NOMO-1 treated with DMSO at 0.1 percent for 48 hours (cell line): ENCODE results near the gene BRD3OS.
A peak's percentile ranks its signal among the peaks of the same experiment; 100 is the strongest.

ENCODE experiments used
- DNase-seq: peaks from one replicate; lab custom pipeline; 2025; ENCODE audit not compliant: unreplicated experiment; lab: John Stamatoyannopoulos, UW

BRD3OS gene, protein sequence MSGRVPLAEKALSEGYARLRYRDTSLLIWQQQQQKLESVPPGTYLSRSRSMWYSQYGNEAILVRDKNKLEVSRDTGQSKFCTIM

DNA sequence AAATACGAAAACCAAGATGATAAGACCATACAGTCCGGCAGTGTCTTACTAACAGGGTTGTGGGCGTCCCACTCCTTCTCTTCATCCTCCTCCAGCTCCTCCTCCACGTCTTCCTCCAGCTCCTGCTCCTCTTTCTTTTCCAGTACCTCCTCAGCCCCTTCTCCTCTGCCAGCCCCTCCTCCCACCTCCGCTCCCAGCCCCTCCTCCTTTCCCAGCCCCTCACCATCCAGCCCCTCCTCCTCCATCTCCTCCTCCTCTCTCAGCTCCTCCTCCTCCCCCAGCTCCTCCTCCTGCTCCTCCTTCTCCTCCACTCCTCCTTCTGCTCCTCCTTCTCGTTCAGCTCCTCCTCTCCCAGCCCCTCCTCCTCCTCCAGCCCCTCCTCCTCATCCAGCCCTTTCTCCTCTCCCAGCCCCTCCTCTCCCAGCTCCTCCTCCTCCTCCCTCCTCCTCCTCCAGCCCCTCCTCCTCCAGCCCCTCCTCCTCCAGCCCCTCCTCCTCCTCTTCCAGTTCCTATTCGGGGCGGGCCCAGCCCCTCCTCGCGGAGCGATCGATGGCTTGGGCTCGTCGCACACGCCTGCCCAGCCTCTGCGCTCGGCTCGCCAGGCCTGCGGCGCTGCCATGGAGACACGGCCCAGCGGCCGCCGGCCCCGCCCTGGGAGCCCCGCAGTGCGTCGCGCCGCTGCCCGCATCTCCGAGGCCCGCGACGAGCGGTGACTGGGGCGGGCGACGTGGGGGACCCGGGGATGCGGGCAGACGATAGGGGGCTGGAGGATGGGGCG lies at the start of gene BRD3OS:
BRD3OS (plus strand) TSS at position 654 of the 778 bp plus-strand sequence. CDS start 1,267 bp downstream, outside the sequence.
- peak; percentile 98 for DNase-seq

- DNase-seq: no peak
Observed at GRCh38 chr9:133975511-133975910, 49.8 kb upstream of the BRD3OS start.

- no peak for DNase-seq
Observed at GRCh38 chr9:133976191-133976861, 49.0 kb upstream of the BRD3OS start.

GRCh38 chr9:133976887-133977286 lies 48.4 kb upstream of the BRD3OS start:
- no peak for DNase-seq

GRCh38 chr9:133977421-133978201 lies 47.7 kb upstream of the BRD3OS start:
- no peak for DNase-seq

GRCh38 chr9:133978226-133978898 lies 46.9 kb upstream of the BRD3OS start:
- DNase-seq: no peak

DNA sequence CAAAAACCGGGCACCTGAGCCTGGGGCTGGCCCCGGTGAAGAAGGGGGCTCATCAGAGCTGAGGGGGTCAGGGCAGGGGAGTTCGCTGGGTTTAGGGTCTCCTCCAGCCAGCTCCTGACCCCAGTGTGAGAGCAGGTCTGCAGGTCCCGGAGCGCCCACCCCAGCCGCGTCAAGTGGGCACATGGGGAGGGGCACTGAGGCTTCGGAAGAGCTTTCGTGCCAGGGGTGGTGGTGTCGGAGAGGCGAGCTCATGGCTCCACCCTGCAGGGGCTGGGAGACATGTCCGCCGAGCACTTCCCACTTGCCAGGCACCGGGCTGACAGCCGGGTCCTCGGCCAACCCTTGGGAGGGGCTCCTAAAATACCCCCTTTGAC lies 46.4 kb upstream of the BRD3OS start:
- DNase-seq: no peak

DNA sequence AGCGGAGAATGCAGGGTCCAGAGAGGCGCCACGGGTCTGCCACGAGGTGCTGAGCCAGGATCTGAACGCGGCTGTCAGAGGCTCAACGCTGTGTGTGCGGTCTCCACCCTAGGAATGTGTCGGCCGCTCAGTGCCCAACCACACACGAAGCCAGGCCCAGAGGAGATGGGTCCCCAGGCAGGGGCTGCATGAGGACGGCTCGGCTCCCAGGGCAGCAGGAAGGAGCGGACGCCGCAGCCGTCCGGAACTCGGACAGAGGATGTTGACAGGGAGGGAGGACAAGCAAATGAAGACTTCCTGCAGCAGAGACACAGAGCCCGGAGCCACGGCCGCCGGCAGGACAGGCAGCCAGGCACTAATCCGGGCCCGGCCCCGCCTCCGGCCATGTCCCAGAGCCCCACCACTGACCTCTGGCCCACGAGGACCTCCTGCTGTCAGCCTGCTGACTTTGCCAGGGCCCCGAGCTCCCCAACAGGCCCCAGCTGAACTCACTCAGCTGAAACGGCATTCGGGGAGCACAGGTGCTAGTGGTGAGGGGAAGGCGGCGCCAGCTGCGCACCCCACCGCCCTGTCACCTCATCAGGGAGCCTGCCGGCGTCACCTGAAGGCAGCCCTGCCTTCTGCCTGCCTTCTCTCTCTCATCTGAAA lies 45.9 kb upstream of the BRD3OS start:
- DNase-seq: no peak

DNA sequence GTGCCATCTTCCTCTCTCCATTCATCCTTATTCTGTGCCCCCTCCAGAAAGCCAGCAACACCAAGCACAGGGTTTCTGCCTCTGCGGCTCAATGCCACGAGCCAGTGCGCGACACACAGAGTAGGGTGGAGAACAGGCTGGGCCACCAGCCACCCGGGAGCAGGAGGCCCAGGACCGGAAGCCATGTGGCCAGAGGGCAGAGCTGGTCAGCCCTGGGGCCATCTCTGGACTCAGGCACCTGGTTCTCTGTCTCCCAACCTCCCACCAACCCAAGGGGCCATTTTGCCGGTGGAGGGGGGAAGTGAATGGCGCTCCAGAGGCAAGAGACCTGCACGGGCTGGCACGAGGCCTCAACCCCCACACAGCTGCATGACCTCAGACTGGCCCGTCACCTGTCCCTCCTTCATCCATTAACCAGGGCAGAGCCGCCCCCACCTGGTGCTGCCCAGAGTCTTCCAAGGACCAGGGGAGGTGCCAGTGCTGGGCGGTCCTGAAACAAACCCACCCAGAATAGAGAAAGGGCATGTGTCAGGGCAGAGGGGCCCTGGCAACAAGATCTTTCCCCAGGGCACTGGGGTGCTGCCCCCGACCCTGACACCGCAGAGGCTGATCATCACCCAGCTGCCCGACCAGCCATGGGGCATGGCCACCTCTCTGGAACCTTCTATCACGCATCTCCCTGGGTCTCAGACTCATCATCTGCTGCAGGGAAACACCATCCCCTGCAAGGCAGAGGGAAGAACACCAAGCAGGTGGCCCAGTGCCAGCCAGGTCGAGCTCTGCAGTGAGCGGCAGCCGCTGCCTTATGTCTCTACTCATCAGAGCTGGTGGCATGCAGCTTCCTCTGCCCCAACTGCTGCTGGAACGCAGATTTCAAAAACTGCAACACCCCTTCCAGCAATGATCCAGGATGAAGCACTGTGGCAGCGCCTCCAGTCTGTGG lies 45.1 kb upstream of the BRD3OS start:
- no peak for DNase-seq

DNA sequence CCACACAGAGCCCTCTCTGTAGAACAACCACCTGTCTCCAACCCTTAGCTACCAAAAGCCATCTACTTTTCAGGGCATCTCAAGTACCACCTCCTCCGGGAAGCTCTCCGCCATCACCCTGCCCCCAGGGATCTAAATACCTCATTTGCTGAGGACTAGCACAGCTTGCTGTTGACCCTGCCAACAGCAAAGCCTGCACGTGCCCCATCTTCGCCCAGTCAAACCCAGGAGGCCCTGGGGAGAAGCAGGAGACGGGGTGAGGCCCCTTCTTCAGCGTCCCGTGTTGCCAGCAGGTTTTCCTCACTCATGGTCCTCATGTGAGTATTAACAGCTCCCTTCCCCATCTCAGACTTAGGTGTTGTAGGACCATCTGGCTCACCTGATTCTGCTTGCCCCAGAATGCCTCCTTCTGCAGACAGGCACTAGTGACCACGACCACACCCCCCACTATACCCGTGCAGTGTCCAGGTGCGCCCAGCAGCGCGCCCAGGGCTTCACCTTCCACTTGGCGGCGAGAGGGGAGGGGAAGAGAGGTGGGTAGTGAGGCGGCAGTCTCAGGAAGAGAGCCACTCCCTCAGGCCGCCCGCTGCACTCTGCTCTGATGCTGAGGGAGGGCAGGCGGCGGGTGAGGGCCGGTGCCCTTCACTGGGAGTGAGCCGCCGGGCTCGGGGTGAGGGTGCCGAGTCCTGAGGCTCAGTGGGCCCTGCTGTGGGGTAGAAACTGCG lies 44.3 kb upstream of the BRD3OS start:
- DNase-seq: no peak

GRCh38 chr9:133981589-133981957 lies 43.7 kb upstream of the BRD3OS start:
- no peak for DNase-seq

DNA sequence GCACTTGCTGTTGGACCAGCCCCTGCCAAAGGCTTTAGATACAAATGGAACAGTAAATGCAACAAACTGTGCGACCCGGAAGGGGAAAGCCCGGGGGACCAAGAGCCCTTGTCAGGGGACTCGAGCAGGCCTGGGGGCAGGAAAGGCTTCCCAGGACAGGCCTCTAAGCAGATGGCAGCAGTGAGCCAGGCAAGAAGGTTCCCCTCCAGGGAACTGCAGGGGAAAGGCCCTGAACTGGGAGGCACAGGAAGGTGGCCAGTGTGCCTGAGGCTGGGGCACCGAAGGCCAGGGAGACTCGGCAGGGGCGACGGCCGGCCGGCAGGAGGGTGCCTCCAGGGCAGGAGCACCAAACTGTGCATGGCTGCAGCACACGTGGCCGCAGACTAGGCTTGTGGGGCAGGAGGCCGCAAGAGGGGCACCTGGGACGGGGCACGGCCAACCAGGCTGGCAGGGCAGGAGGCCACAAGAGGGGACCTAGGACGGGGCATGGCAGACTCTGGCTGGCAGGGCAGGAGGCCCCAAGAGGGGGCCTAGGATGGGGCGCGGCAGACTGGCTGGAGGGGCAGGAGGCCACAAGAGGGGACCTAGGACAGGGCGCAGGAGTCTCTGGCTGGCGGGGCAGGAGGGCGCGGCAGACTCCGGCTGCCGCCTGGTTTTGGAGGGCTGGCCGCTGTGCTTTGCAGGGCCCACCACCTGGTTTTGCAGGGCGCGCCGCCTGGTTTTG lies 43.2 kb upstream of the BRD3OS start:
- DNase-seq: no peak

DNA sequence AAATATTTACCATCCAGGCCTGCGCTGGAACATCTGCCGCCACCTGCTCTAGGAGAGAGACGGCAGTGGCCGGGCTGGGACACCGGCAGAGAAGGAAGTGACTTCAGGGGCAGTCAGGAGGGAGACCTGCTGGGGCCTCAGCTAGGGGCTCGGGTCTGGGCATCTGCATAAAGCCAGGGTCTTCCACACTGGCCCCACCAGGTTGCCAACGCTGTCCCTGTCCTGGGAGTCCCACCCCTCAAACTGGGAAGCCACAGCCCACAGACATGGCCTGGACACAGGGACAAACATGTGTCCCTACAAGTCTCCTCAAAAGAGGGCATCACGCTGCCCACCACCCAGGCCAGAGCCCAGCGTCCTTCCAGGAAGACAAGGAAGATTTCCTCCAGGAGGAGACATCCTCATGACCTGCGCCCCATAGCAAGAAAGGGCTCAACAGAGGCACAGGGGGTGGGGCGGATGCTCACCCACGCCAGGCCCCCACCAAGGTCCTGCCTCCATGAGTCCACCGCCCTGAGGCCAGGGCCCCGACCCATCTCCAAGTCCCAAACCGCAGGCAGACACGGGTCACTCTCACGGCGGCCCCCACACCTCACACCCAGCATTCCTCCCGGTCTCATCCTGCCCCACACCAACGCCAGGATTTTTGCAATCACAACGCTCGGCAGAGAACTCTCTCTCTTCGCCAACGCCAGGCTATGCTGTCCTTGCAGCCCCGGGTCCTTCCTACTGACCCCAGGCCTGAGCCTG lies 42.1 kb upstream of the BRD3OS start:
- DNase-seq: no peak

- DNase-seq: no peak
Observed at GRCh38 chr9:133986061-133986460, 39.2 kb upstream of the BRD3OS start.

- DNase-seq: no peak
Observed at GRCh38 chr9:133986774-133987445, 38.4 kb upstream of the BRD3OS start.

DNA sequence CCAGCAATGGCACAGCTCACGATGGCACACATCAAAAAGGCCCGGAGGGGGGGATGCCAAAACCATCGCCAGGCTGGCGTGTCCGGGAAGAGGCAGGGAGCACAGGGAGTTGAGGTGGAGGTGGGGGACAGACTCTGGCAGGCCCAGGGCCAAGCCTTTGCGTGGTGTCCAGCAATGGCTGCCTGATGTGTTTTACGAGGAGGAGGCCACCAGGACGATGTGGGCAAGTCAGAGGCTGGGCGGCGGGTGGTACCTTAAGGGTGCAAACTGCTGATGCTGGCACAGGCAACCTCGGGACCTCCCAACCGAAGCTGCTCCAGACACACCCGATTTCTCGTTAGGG lies 37.9 kb upstream of the BRD3OS start:
- no peak for DNase-seq
